ENCODE measurements around the gene RCE1.

The RCE1 gene

GRCh38 chr11:66857927-66858185, 14.6 kb downstream of the RCE1 start:
- no peak for DNase-seq

- no peak for DNase-seq
These were observed 15.1 kb downstream of the RCE1 start for GRCh38 chr11:66858186-66858938.

- DNase-seq: no peak
These were observed 15.9 kb downstream of the RCE1 start for GRCh38 chr11:66858939-66859685.

GRCh38 chr11:66859686-66860448, 16.6 kb downstream of the RCE1 start:
- DNase-seq: no peak

- no peak for DNase-seq
These were observed 17.2 kb downstream of the RCE1 start for GRCh38 chr11:66860449-66860831.

GRCh38 chr11:66861038-66861773, 18.0 kb downstream of the RCE1 start:
- DNase-seq: no peak

- no peak for DNase-seq
These were observed 18.7 kb downstream of the RCE1 start for GRCh38 chr11:66861774-66862558.

GRCh38 chr11:66862559-66863037, 19.4 kb downstream of the RCE1 start:
- DNase-seq: no peak

- DNase-seq: no peak
These were observed 20.3 kb downstream of the RCE1 start for GRCh38 chr11:66863428-66864125.

GRCh38 chr11:66864172-66864901, 21.1 kb downstream of the RCE1 start:
- DNase-seq: no peak

- no peak for DNase-seq
These were observed 21.9 kb downstream of the RCE1 start for GRCh38 chr11:66864924-66865697.

- DNase-seq: no peak
These were observed 22.8 kb downstream of the RCE1 start for GRCh38 chr11:66866007-66866406.

- no peak for DNase-seq
These were observed 23.3 kb downstream of the RCE1 start for GRCh38 chr11:66866511-66866986.

- DNase-seq: no peak
These were observed 24.3 kb downstream of the RCE1 start for GRCh38 chr11:66867425-66868040.

GRCh38 chr11:66868082-66868725, 25.0 kb downstream of the RCE1 start:
- no peak for DNase-seq

- peak; percentile 90 for DNase-seq
These were observed 25.7 kb downstream of the RCE1 start for GRCh38 chr11:66868726-66869566.

GRCh38 chr11:66869567-66869870, 26.3 kb downstream of the RCE1 start:
- DNase-seq: no peak

GRCh38 chr11:66870131-66870530, 26.9 kb downstream of the RCE1 start:
- DNase-seq: no peak
